Panc1 (cell line): Measurements from ENCODE around the gene PDE11A. TPM values are rescaled to one million over a fixed set of nuclear protein-coding genes. Genes with fewer than 3 reads are reported as not detected.

Experiments
- ATAC-seq: fragments of 200-7000 bp; cut with Tn5 transposase; 2 replicates; pipeline ENCODE4 v1.9.1; 2020; ENCODE audit warnings: mild to moderate bottlenecking, moderate library complexity
- BruUV-seq: library from RNA; stranded (reverse); fragments of 400-500 nt; replicated peaks from 2 replicates; lab custom pipeline; 2021; lab: Mats Ljungman, UMichigan
- CTCF ChIA-PET: fragments of 300-600 bp; sonication (Branson Sonifier 250); formaldehyde crosslinking; loops from one replicate; lab custom pipeline; 2022; ENCODE audit warnings: antibody characterized with exemption; lab: Charles Lee
- POLR2A ChIA-PET: fragments of 300-600 bp; sonication (Branson Sonifier 250); formaldehyde crosslinking; loops from one replicate; lab custom pipeline; 2022; ENCODE audit warnings: antibody characterized with exemption; lab: Charles Lee
- DNase-seq: peaks from one replicate; pipeline ENCODE4 v3.0.0-alpha.2; 2010; ENCODE audit warnings: low read depth, low spot score
- H3K27ac ChIP-seq: 2 replicates; pipeline ENCODE4 v1.5.1; 2011; ENCODE audit warnings: mild to moderate bottlenecking, low read length, inconsistent platforms
- H3K27me3 ChIP-seq: fragments of 200-500 bp; sonication (Bioruptor generic); 2 replicates; pipeline ENCODE4 v1.6.0; 2014; ENCODE audit warnings: low read length, inconsistent platforms; ENCODE audit not compliant: control insufficient read depth, insufficient read depth
- H3K36me3 ChIP-seq: fragments of 200-500 bp; sonication (Bioruptor generic); 2 replicates; pipeline ENCODE4 v1.5.1; 2014; ENCODE audit warnings: inconsistent platforms, mild to moderate bottlenecking, low read length, moderate library complexity; ENCODE audit not compliant: control insufficient read depth, insufficient read depth
- H3K4me1 ChIP-seq: 2 replicates; pipeline ENCODE4 v1.5.1; 2011; ENCODE audit warnings: inconsistent platforms, mild to moderate bottlenecking, low read length, moderate library complexity; ENCODE audit not compliant: control insufficient read depth, insufficient read depth
- H3K4me3 ChIP-seq, 2 experiments: 2 replicates each; pipeline ENCODE4 v1.5.1; 2011 to 2012; ENCODE audit warnings: low read depth in 2 of 2, low read length in 2 of 2, mild to moderate bottlenecking in 2 of 2, inconsistent platforms in 1 of 2, moderate library complexity in 1 of 2
- H3K9me3 ChIP-seq: fragments of 200-500 bp; sonication (Bioruptor generic); 2 replicates; pipeline ENCODE4 v1.5.1; 2014; ENCODE audit warnings: low read depth, mild to moderate bottlenecking, inconsistent platforms, low read length, moderate library complexity; ENCODE audit not compliant: control insufficient read depth, insufficient read depth
- POLR2AphosphoS5 ChIP-seq: IDR thresholded peaks from 2 replicates; pipeline ENCODE4 v1.6.1; 2012; ENCODE audit warnings: mild to moderate bottlenecking, low read depth, low read length, moderate library complexity
- SIN3A ChIP-seq: IDR thresholded peaks from 2 replicates; pipeline ENCODE4 v1.6.1; 2012; ENCODE audit warnings: low read depth, mild to moderate bottlenecking, low read length, moderate library complexity, borderline replicate concordance; ENCODE audit not compliant: insufficient read depth
- TCF7L2 ChIP-seq: IDR thresholded peaks from 2 replicates; pipeline ENCODE4 v1.6.1; 2011; ENCODE audit warnings: mild to moderate bottlenecking, low read depth, low read length, inconsistent platforms
- in situ Hi-C: cut with HindIII; loops from 2 replicates; pipeline ENCODE4 v1.10.0; 2016; ENCODE audit warnings: low sequenced_read_pairs, low pct_unique_long_range_greater_than_20kb
- intact Hi-C: fragments of 100-400 bp; cut with micrococcal nuclease; formaldehyde crosslinking; loops from one replicate; pipeline ENCODE4 v1.10.0; 2022; ENCODE audit not compliant: unreplicated experiment
- total RNA-seq: library from RNA; stranded (reverse); gene quantifications from one replicate; pipeline ENCODE4 v1.2.1, GENCODE V29; 2021; ENCODE audit not compliant: unreplicated experiment
- TF ChIP-seq, protein P1 (sequence below), 2 experiments: IDR thresholded peaks; 2 replicates each; pipeline ENCODE4 v1.6.1; 2011 to 2012; ENCODE audit warnings: low read depth in 2 of 2, control low read depth in 1 of 2, low read length in 1 of 2, mild to moderate bottlenecking in 1 of 2, moderate library complexity in 1 of 2; ENCODE audit not compliant: insufficient read depth in 1 of 2
- TF ChIP-seq, protein P2 (sequence below): fragments of 450-650 bp; IDR thresholded peaks from 2 replicates; pipeline ENCODE4 v1.5.1; 2017; ENCODE audit warnings: mild to moderate bottlenecking

The PDE11A gene
- total RNA-seq, 1 experiment from 2014 or later, result not detected

DNA sequence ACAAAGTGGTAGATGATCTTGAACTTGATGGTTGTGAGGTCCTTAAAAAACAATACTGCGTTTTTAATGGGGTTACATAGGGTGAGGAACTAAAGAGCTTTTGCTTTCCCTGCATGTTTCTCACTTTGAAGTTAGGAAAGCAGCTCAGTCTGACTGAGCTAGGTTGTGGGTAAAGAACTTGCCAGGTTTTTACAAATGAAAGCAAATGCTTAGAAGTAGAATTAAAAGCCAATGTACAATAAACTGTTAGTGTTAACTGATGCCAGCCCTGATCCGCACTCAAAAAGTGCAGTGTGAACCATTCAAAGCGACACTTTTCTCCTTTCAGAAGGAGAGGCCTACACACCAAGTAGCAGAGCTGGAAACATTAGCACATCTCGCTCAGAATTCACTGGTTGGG is 409.7 kb downstream of the PDE11A start:
- DNase-seq, result no peak
- no TSS peak for BruUV-seq
- Histone ChIP-seq H3K36me3 (no peaks in the 10 kb centered on the region), H3K4me1 (no peaks in the 10 kb centered on the region), H3K4me3 (no peak overlapping the region), H3K9me3 (no peaks in the 10 kb centered on the region), H3K27ac (no peak overlapping the region), H3K27me3 (peaks cover 3% of the 10 kb centered on the region; the same call in 1 of the 2 replicates)
- intact Hi-C loops, result no loop called here
- ChIA-PET POLR2A (no interaction called here), CTCF (interaction anchor here (0.5 kb wide), 1 partner anchor 312 kb away, joined by 4 read pairs; no protein-coding TSS in a partner anchor)
- TF ChIP-seq TCF7L2, result no peak
- TF ChIP-seq SIN3A, result no peak
- no peak for TF ChIP-seq POLR2AphosphoS5
- TF ChIP-seq, protein P1, sequence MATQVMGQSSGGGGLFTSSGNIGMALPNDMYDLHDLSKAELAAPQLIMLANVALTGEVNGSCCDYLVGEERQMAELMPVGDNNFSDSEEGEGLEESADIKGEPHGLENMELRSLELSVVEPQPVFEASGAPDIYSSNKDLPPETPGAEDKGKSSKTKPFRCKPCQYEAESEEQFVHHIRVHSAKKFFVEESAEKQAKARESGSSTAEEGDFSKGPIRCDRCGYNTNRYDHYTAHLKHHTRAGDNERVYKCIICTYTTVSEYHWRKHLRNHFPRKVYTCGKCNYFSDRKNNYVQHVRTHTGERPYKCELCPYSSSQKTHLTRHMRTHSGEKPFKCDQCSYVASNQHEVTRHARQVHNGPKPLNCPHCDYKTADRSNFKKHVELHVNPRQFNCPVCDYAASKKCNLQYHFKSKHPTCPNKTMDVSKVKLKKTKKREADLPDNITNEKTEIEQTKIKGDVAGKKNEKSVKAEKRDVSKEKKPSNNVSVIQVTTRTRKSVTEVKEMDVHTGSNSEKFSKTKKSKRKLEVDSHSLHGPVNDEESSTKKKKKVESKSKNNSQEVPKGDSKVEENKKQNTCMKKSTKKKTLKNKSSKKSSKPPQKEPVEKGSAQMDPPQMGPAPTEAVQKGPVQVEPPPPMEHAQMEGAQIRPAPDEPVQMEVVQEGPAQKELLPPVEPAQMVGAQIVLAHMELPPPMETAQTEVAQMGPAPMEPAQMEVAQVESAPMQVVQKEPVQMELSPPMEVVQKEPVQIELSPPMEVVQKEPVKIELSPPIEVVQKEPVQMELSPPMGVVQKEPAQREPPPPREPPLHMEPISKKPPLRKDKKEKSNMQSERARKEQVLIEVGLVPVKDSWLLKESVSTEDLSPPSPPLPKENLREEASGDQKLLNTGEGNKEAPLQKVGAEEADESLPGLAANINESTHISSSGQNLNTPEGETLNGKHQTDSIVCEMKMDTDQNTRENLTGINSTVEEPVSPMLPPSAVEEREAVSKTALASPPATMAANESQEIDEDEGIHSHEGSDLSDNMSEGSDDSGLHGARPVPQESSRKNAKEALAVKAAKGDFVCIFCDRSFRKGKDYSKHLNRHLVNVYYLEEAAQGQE (IDR thresholded peaks at IDR 0.05; ENCODE audit: insufficient read depth in 1 of 2, low read depth in 2 of 2, low read length in 1 of 2), result no peak
- TF ChIP-seq, protein P2, sequence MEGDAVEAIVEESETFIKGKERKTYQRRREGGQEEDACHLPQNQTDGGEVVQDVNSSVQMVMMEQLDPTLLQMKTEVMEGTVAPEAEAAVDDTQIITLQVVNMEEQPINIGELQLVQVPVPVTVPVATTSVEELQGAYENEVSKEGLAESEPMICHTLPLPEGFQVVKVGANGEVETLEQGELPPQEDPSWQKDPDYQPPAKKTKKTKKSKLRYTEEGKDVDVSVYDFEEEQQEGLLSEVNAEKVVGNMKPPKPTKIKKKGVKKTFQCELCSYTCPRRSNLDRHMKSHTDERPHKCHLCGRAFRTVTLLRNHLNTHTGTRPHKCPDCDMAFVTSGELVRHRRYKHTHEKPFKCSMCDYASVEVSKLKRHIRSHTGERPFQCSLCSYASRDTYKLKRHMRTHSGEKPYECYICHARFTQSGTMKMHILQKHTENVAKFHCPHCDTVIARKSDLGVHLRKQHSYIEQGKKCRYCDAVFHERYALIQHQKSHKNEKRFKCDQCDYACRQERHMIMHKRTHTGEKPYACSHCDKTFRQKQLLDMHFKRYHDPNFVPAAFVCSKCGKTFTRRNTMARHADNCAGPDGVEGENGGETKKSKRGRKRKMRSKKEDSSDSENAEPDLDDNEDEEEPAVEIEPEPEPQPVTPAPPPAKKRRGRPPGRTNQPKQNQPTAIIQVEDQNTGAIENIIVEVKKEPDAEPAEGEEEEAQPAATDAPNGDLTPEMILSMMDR, result no peak
- in situ Hi-C loops, result no loop called here
- ATAC-seq, result no peak

DNA sequence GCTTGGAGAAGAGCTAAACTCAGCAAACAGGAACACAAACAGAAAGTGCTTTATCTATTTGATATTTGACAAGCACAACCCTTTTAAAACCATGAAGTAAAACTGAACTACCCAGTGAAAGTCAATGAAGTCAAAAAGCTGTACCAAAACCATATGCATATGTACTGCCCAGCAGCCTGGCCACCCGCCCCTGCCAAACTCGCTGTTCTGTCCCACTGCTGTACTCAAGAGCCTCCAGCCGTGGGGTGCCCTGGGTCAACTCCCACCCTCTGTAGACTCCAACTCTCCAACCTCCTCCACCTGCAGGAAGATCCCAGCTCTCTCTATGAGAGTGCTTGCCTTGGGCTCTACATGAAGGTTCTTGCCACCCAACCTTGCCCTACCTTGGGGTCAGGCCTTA is 411.8 kb downstream of the PDE11A start:
- ChIA-PET POLR2A (no interaction called here), CTCF (no interaction called here)
- Histone ChIP-seq H3K4me3 (no peak overlapping the region), H3K36me3 (no peaks in the 10 kb centered on the region), H3K27me3 (peaks cover 8% of the 10 kb centered on the region), H3K4me1 (no peaks in the 10 kb centered on the region), H3K9me3 (no peaks in the 10 kb centered on the region), H3K27ac (no peak overlapping the region)
- ATAC-seq (no peak), DNase-seq (no peak)
- in situ Hi-C loops, result no loop called here
- TF ChIP-seq POLR2AphosphoS5, result no peak
- no TSS peak for BruUV-seq
- intact Hi-C loops, result no loop called here

DNA sequence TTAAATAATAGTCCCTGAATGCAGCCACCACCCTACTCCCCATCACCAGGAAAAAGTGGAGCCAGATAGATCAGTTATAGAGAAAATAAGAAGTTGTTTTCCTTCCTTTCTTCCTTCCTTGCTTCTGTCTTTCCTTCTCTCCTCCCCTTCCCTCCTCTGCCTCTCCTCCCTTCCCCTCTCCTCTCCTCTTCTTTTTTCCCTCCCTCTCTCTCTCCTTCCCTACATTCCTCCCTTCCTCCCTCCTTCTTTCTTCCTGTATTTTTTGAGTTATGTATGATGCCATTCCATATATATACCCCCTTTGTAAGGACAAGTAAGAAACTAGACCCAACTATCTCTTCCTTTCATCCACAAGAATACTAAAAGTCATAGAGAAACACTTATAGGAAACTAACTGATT is 414.3 kb downstream of the PDE11A start:
- no peaks in the 10 kb centered on the region for H3K4me1 ChIP-seq
- no peak overlapping the region for H3K4me3 ChIP-seq
- H3K9me3 ChIP-seq, result no peaks in the 10 kb centered on the region
- H3K27me3 ChIP-seq, result peaks cover 10% of the 10 kb centered on the region
- intact Hi-C loops (no loop called here), in situ Hi-C loops (no loop called here)
- TF ChIP-seq, protein P1 (IDR thresholded peaks at IDR 0.05; ENCODE audit: insufficient read depth in 1 of 2, low read depth in 2 of 2, low read length in 1 of 2), result no peak
- TF ChIP-seq POLR2AphosphoS5 (no peak), SIN3A (no peak), TCF7L2 (no peak)
- TF ChIP-seq, protein P2, result no peak
- DNase-seq (no peak), ATAC-seq (no peak)
- CTCF ChIA-PET, result no interaction called here
- no peaks in the 10 kb centered on the region for H3K36me3 ChIP-seq
- POLR2A ChIA-PET, result no interaction called here
- no TSS peak for BruUV-seq
- no peak overlapping the region for H3K27ac ChIP-seq
